MG63 (cell line): ENCODE measurements around the gene MUC3A. TPM values are rescaled to one million over a fixed set of nuclear protein-coding genes. Genes with fewer than 3 reads are reported as not detected.
"Not testable (repeated sequence)": the region's sequence is repeated elsewhere in the genome, so short reads cannot be mapped to it uniquely, and the experiment has no call there.

Source experiments
- DNase-seq: peaks from one replicate; pipeline ENCODE4 v3.0.0-alpha.2; 2020
- H3K27me3 ChIP-seq: fragments of 250-450 bp; sonication (Bioruptor Pico); 2 replicates; pipeline ENCODE4 v1.5.1; 2020; ENCODE audit warnings: mild to moderate bottlenecking, moderate library complexity
- H3K36me3 ChIP-seq: fragments of 250-450 bp; sonication (Bioruptor Pico); 2 replicates; pipeline ENCODE4 v1.5.1; 2020; ENCODE audit warnings: mild to moderate bottlenecking, moderate library complexity
- H3K4me3 ChIP-seq: fragments of 250-450 bp; sonication (Bioruptor Pico); 2 replicates; pipeline ENCODE4 v1.5.1; 2020; ENCODE audit warnings: mild to moderate bottlenecking, moderate library complexity
- H3K9me3 ChIP-seq: fragments of 250-450 bp; sonication (Bioruptor Pico); 2 replicates; pipeline ENCODE4 v1.5.1; 2020; ENCODE audit warnings: mild to moderate bottlenecking, moderate library complexity
- total RNA-seq: library from RNA; depleted of rRNA; stranded (reverse); fragments of >200 nt; shearing (Covaris generic); gene quantifications from 2 replicates; pipeline ENCODE4 v1.2.3, GENCODE V29; 2014; ENCODE audit warnings: low replicate concordance; rRNA removed

The MUC3A gene
- not detected in 2 replicates for total RNA-seq

GRCh38 chr7:100949227-100949932, at the start of gene MUC3A:
Gene MUC3A (plus strand): TSS chr7:100949534. CDS start chr7:100949625, 91 bp downstream.
- H3K36me3 ChIP-seq: no peaks in the 10 kb centered on the region
- H3K27me3 ChIP-seq: no peaks in the 10 kb centered on the region
- H3K4me3 ChIP-seq: no peak within 1 kb of the TSS
- H3K9me3 ChIP-seq: no peaks in the 10 kb centered on the region
- DNase-seq: no peak

- no peak for DNase-seq
- no peaks in the 10 kb centered on the region for H3K36me3 ChIP-seq
- H3K4me3 ChIP-seq: no peak overlapping the region
- H3K27me3 ChIP-seq: peaks cover 7% of the 10 kb centered on the region
- no peaks in the 10 kb centered on the region for H3K9me3 ChIP-seq
These were observed 48.4 kb upstream of the MUC3A start for GRCh38 chr7:100900978-100901377.

- no peaks in the 10 kb centered on the region for H3K9me3 ChIP-seq
- H3K27me3 ChIP-seq: no peaks in the 10 kb centered on the region
- no peaks in the 10 kb centered on the region for H3K36me3 ChIP-seq
- no peak for DNase-seq
- no peak overlapping the region for H3K4me3 ChIP-seq
These were observed 47.4 kb upstream of the MUC3A start for GRCh38 chr7:100901921-100902332.

- Histone ChIP-seq H3K4me3 (no peak overlapping the region), H3K36me3 (no peaks in the 10 kb centered on the region), H3K9me3 (no peaks in the 10 kb centered on the region), H3K27me3 (no peaks in the 10 kb centered on the region)
- no peak for DNase-seq
These were observed 46.7 kb upstream of the MUC3A start for GRCh38 chr7:100902638-100903037.

- no peak overlapping the region for H3K4me3 ChIP-seq
- H3K36me3 ChIP-seq: no peaks in the 10 kb centered on the region
These were observed 40.8 kb upstream of the MUC3A start for GRCh38 chr7:100908512-100908911.

GRCh38 chr7:100910443-100910842, 38.9 kb upstream of the MUC3A start:
- not testable (repeated sequence) for DNase-seq, H3K4me3 ChIP-seq, H3K27me3 ChIP-seq

More at GRCh38 chr7:100908512-100908911, 40.8 kb upstream of the MUC3A start:
- Histone ChIP-seq H3K9me3 (no peaks in the 10 kb centered on the region), H3K27me3 (no peaks in the 10 kb centered on the region)
- no peak for DNase-seq

GRCh38 chr7:100911484-100911883, 37.9 kb upstream of the MUC3A start:
- DNase-seq: no peak
- Histone ChIP-seq H3K36me3 (no peaks in the 10 kb centered on the region), H3K4me3 (no peak overlapping the region), H3K27me3 (no peaks in the 10 kb centered on the region), H3K9me3 (no peaks in the 10 kb centered on the region)

More at GRCh38 chr7:100910443-100910842, 38.9 kb upstream of the MUC3A start:
- not testable (repeated sequence) for H3K36me3 ChIP-seq, H3K9me3 ChIP-seq

GRCh38 chr7:100914208-100914878, 35.0 kb upstream of the MUC3A start:
- Histone ChIP-seq H3K27me3 (no peaks in the 10 kb centered on the region), H3K4me3 (no peak overlapping the region), H3K36me3 (no peaks in the 10 kb centered on the region), H3K9me3 (no peaks in the 10 kb centered on the region)
- DNase-seq: peak; percentile 79

- peak; percentile 52 for DNase-seq
- H3K36me3 ChIP-seq: no peaks in the 10 kb centered on the region
- H3K27me3 ChIP-seq: no peaks in the 10 kb centered on the region
- no peak overlapping the region for H3K4me3 ChIP-seq
- H3K9me3 ChIP-seq: no peaks in the 10 kb centered on the region
These were observed 34.4 kb upstream of the MUC3A start for GRCh38 chr7:100914879-100915447.

GRCh38 chr7:100919335-100919734, 30.0 kb upstream of the MUC3A start:
- H3K36me3 ChIP-seq, DNase-seq, H3K4me3 ChIP-seq, H3K27me3 ChIP-seq, H3K9me3 ChIP-seq: not testable (repeated sequence)

GRCh38 chr7:100919779-100920437, 29.4 kb upstream of the MUC3A start:
- H3K9me3 ChIP-seq, H3K27me3 ChIP-seq, H3K4me3 ChIP-seq, H3K36me3 ChIP-seq, DNase-seq: not testable (repeated sequence)

GRCh38 chr7:100921039-100921438, 28.3 kb upstream of the MUC3A start:
- DNase-seq: no peak
- Histone ChIP-seq H3K4me3 (no peak overlapping the region), H3K36me3 (no peaks in the 10 kb centered on the region), H3K27me3 (no peaks in the 10 kb centered on the region), H3K9me3 (no peaks in the 10 kb centered on the region)

- not testable (repeated sequence) for DNase-seq, H3K9me3 ChIP-seq, H3K27me3 ChIP-seq, H3K36me3 ChIP-seq, H3K4me3 ChIP-seq
These were observed 25.7 kb upstream of the MUC3A start for GRCh38 chr7:100923616-100924015.

- H3K4me3 ChIP-seq: no peak overlapping the region
These were observed 19.5 kb upstream of the MUC3A start for GRCh38 chr7:100929808-100930174.

GRCh38 chr7:100933734-100934133, 15.6 kb upstream of the MUC3A start:
- no peaks in the 10 kb centered on the region for H3K27me3 ChIP-seq
- no peak for DNase-seq
- no peaks in the 10 kb centered on the region for H3K9me3 ChIP-seq
- no peak overlapping the region for H3K4me3 ChIP-seq
- no peaks in the 10 kb centered on the region for H3K36me3 ChIP-seq

More at GRCh38 chr7:100929808-100930174, 19.5 kb upstream of the MUC3A start:
- H3K36me3 ChIP-seq: no peaks in the 10 kb centered on the region
- no peaks in the 10 kb centered on the region for H3K27me3 ChIP-seq
- no peaks in the 10 kb centered on the region for H3K9me3 ChIP-seq
- no peak for DNase-seq

- H3K9me3 ChIP-seq, H3K4me3 ChIP-seq, H3K27me3 ChIP-seq, H3K36me3 ChIP-seq, DNase-seq: not testable (repeated sequence)
These were observed 14.0 kb upstream of the MUC3A start for GRCh38 chr7:100935381-100935780.

GRCh38 chr7:100936167-100936566, 13.2 kb upstream of the MUC3A start:
- not testable (repeated sequence) for H3K9me3 ChIP-seq, H3K4me3 ChIP-seq, H3K36me3 ChIP-seq, DNase-seq, H3K27me3 ChIP-seq
